Thoracic aorta (tissue), 2 donors: ENCODE results near the gene HPX. TPM values are rescaled to one million over a fixed set of nuclear protein-coding genes. Genes with fewer than 3 reads are reported as not detected.

Experiments
- ATAC-seq: fragments of 150-250 bp; one replicate; pipeline ENCODE4 v1.8.0; 2017; ENCODE audit warnings: low read depth; ENCODE audit not compliant: insufficient number of reproducible peaks, low FRiP score
- DNase-seq: peaks from one replicate; pipeline ENCODE4 v3.0.0-alpha.2; 2020; ENCODE audit warnings: low spot score
- H3K27ac ChIP-seq, 2 donors: fragments of 200-600 bp; sonication (generic); 1 replicate in 1 of 2; 2 replicates in 1 of 2; pipeline ENCODE4 v1.5.1; 2016; ENCODE audit warnings: mild to moderate bottlenecking in 2 of 2, moderate library complexity in 2 of 2
- H3K27me3 ChIP-seq: fragments of 200-600 bp; sonication (generic); replicated peaks from 2 replicates; pipeline ENCODE4 v1.6.0; 2016; ENCODE audit warnings: mild to moderate bottlenecking; ENCODE audit not compliant: insufficient read depth
- H3K36me3 ChIP-seq: fragments of 200-600 bp; sonication (generic); one replicate; pipeline ENCODE4 v1.5.1; 2016
- H3K4me1 ChIP-seq, 2 donors: fragments of 200-600 bp; sonication (generic); 1 replicate in 1 of 2; 2 replicates in 1 of 2; pipeline versions ENCODE4 v1.5.1 to v1.6.0; 2016; ENCODE audit warnings: low read depth in 2 of 2, mild to moderate bottlenecking in 1 of 2; ENCODE audit not compliant: control insufficient read depth in 1 of 2
- H3K4me3 ChIP-seq: fragments of 200-600 bp; sonication (generic); 2 replicates; pipeline ENCODE4 v1.5.1; 2016; ENCODE audit warnings: mild to moderate bottlenecking
- H3K9me3 ChIP-seq: fragments of 200-600 bp; sonication (generic); 2 replicates; pipeline ENCODE4 v1.5.1; 2016
- CTCF ChIP-seq: fragments of 200-600 bp; sonication (generic); IDR thresholded peaks from one replicate; pipeline ENCODE4 v1.5.1; 2019; ENCODE audit warnings: antibody characterized with exemption
- total RNA-seq, 2 donors: library from RNA; depleted of rRNA; stranded (reverse); fragments of >200 nt; gene quantifications; one replicate each; pipeline versions ENCODE4 v1.1.0 to v1.2.3, GENCODE V29; 2016

The HPX gene
- total RNA-seq, 2 donors from 2014 or later, result 0.54 to 2.9 TPM

- peaks cover 5 to 24% of the 10 kb centered on the region in 2 donors for H3K4me1 ChIP-seq
- H3K27ac ChIP-seq, result no peak overlapping the region
These were observed 25.0 kb downstream of the HPX start for GRCh38 chr11:6415797-6416196.

GRCh38 chr11:6414874-6415328, 25.9 kb downstream of the HPX start:
- H3K36me3 ChIP-seq, result peaks cover 10% of the 10 kb centered on the region
- no peak overlapping the region for H3K27ac ChIP-seq
- DNase-seq, result no peak
- H3K9me3 ChIP-seq, result no peaks in the 10 kb centered on the region
- no peaks in the 10 kb centered on the region for H3K27me3 ChIP-seq
- H3K4me1 ChIP-seq, result peaks cover 4 to 19% of the 10 kb centered on the region in 2 donors
- TF ChIP-seq CTCF, result no peak
- H3K4me3 ChIP-seq, result no peak overlapping the region
- ATAC-seq, result no peak

More at GRCh38 chr11:6415797-6416196, 25.0 kb downstream of the HPX start:
- no peaks in the 10 kb centered on the region for H3K9me3 ChIP-seq
- ATAC-seq, result no peak
- TF ChIP-seq CTCF, result no peak
- DNase-seq, result no peak
- H3K4me3 ChIP-seq, result no peak overlapping the region
- no peaks in the 10 kb centered on the region for H3K27me3 ChIP-seq
- peaks cover 3% of the 10 kb centered on the region for H3K36me3 ChIP-seq

GRCh38 chr11:6413791-6414201, 27.0 kb downstream of the HPX start:
- no peak for DNase-seq
- H3K4me3 ChIP-seq, result no peak overlapping the region
- H3K9me3 ChIP-seq, result no peaks in the 10 kb centered on the region
- H3K36me3 ChIP-seq, result peaks cover 11% of the 10 kb centered on the region
- H3K4me1 ChIP-seq, result peaks cover 0 to 15% of the 10 kb centered on the region in 2 donors
- H3K27ac ChIP-seq, result no peak overlapping the region
- H3K27me3 ChIP-seq, result no peaks in the 10 kb centered on the region
- TF ChIP-seq CTCF, result no peak
- no peak for ATAC-seq

GRCh38 chr11:6411594-6412031, 29.2 kb downstream of the HPX start:
- no peak for ATAC-seq
- Histone ChIP-seq H3K27ac (no peak overlapping the region), H3K27me3 (no peaks in the 10 kb centered on the region), H3K4me1 (no peaks in the 10 kb centered on the region), H3K4me3 (no peak overlapping the region), H3K36me3 (peaks cover 11% of the 10 kb centered on the region), H3K9me3 (no peaks in the 10 kb centered on the region)
- TF ChIP-seq CTCF, result no peak
- no peak for DNase-seq

GRCh38 chr11:6410695-6411430, 29.9 kb downstream of the HPX start:
- Histone ChIP-seq H3K4me1 (no peaks in the 10 kb centered on the region), H3K36me3 (peaks cover 11% of the 10 kb centered on the region), H3K9me3 (no peaks in the 10 kb centered on the region), H3K27me3 (no peaks in the 10 kb centered on the region), H3K4me3 (no peak overlapping the region), H3K27ac (no peak overlapping the region)
- no peak for DNase-seq
- TF ChIP-seq CTCF, result no peak
- ATAC-seq, result no peak
